ENCODE measurements around the gene TICAM1.
"Not testable (repeated sequence)": the region's sequence is repeated elsewhere in the genome, so short reads cannot be mapped to it uniquely, and the experiment has no call there.

DNA sequence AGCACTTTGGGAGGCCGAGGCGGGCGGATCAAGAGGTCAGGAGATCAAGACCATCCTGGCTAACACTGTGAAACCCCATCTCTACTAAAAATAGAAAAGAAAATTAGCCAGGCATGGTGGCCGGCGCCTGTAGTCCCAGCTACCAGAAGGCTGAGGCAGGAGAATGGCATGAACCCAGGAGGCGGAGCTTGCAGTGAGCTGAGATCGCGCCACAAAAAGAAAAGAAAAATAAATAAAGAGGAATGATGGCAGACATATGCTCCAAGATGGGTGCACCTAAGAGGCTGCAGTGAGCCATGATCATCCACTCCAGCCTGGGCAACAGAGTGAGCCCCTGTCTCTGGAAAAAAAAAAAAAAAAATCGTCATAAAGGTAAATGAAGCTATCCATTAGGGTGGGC, 14.5 kb upstream of the TICAM1 start:
- not testable (repeated sequence) for TF ChIP-seq SPI1 (IDR thresholded peaks at IDR 0.05; ENCODE audit: low read depth, low read length); PAX5 (IDR thresholded peaks at IDR 0.05; ENCODE audit: insufficient read depth, low read length, severe bottlenecking); TAF1 (IDR thresholded peaks at IDR 0.05; ENCODE audit: low read depth, low read length); POLR2AphosphoS5 (IDR thresholded peaks at IDR 0.05; ENCODE audit: low read depth, low read length); POLR2A (IDR thresholded peaks at IDR 0.05; ENCODE audit: low read depth, low read length)

Measured in GM12891 (cell line).